K562 treated with DMSO at 1 percent for 24 hours (cell line): ENCODE data around the gene SPINT2. TPM values are rescaled to one million over a fixed set of nuclear protein-coding genes. Genes with fewer than 3 reads are reported as not detected.

Experiments used
- total RNA-seq: library from RNA; unstranded; fragments of 300-600 nt; gene quantifications from 2 replicates; pipeline ENCODE4 v1.2.3, GENCODE V29; 2022; ENCODE audit warnings: low read depth; ENCODE audit not compliant: insufficient read depth

The SPINT2 gene, protein sequence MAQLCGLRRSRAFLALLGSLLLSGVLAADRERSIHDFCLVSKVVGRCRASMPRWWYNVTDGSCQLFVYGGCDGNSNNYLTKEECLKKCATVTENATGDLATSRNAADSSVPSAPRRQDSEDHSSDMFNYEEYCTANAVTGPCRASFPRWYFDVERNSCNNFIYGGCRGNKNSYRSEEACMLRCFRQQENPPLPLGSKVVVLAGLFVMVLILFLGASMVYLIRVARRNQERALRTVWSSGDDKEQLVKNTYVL
- total RNA-seq = 0.75 TPM in 1 of 2 replicates, not detected in the other

DNA sequence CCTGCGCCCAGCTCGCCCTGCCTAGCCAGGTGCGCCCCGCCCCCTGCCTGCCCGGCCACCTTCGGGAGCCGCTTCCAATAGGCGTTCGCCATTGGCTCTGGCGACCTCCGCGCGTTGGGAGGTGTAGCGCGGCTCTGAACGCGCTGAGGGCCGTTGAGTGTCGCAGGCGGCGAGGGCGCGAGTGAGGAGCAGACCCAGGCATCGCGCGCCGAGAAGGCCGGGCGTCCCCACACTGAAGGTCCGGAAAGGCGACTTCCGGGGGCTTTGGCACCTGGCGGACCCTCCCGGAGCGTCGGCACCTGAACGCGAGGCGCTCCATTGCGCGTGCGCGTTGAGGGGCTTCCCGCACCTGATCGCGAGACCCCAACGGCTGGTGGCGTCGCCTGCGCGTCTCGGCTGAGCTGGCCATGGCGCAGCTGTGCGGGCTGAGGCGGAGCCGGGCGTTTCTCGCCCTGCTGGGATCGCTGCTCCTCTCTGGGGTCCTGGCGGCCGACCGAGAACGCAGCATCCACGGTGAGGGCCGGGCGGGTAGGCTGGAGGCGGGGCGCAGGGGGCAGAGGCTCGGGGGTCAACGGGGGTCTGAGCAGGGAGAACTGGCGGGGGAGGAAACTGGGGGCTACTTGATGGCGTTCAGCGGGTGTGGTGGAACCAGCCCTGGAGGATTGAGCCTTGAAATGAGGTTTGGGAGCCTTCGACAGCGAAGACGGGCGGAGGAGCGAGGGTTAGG, at the start of gene SPINT2:
SPINT2 (plus strand) TSS at position 88 of the 727 bp plus-strand sequence; CDS start at position 408, 320 bp downstream.

DNA sequence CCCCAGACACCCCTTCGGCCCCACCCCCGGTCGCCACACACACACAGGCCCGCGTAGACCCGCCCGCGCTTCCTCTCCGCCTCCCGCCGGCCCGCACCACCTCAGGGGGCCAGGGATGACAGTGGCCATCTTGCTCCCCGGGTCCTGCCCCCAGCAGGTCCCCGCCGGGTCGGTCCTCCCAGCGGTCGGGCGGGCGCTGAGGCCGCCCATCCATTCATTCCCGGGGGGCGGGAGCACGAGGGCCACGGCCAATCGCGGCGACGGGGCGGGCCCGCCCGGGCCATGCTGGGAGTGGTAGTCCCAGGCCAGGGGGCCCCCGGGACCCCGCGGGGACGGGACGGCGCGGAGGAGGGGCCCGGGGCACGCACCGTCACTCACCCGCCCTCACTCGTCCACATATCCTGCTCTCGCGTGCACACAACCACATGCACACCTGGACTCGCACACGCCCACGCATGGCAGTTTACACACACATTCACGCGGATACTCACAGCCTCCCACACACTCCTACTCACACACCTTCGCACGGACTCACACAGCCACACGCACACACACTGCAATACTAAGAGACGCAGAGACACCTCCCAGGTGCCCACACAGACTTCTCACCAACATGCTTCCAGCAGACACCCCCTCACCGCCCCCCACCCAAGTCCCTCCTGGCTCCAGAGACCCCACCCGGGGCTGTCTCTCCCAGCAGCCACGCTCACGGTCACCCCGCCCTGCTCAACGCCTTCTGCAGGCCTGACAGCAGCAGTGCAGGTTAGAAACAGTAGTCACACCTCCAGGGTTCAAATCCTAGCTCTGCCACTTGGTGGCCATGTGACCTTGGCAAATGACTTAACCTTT, 40.1 kb upstream of the SPINT2 start, which contains the start of gene DPF1:
DPF1 (minus strand) TSS at position 209 of the 849 bp plus-strand sequence; CDS start at position 129, 80 bp downstream.

DNA sequence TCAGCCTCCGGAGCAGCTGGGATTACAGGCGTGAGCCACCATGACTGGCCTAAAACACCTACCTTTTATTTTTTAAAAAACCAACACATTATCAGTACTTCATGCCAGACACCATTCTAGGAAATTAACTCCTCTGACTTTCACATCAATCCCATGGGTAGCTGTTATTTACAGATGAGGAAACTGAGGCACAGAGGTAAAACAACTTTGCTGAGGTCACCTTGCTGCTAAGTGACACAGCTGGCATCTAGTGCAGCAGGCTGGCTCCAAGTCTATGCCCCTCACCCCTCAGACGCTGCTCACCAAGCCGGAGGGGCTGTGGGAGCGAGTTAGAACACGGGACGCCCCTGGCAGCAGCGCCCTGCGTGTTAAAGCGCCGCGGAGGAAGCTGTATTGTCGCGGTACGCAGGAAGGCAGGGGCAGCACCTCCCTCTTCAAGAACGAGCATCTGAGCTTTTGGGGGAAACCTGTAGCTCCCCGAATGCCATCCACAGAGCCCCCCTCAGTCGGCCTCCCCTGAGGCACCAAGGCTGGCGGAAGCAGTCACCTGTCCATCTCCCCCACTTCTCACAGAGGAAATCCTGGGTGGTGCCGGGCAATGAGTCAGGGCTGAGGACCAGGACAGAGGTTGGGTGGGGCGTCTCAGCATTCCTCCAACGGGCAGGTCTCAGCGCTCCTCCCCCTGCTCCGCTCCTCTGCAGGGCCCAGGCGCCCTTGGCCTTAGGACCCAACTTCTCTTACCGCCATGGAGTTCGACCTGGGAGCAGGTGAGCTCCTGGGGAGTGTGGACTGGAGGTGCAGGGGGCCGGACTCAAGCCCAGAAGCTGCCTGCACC, 39.4 kb downstream of the SPINT2 start, which contains the start of gene C19orf33:
C19orf33 (plus strand) TSS at position 735 of the 835 bp plus-strand sequence; CDS start at position 746, 11 bp downstream.

DNA sequence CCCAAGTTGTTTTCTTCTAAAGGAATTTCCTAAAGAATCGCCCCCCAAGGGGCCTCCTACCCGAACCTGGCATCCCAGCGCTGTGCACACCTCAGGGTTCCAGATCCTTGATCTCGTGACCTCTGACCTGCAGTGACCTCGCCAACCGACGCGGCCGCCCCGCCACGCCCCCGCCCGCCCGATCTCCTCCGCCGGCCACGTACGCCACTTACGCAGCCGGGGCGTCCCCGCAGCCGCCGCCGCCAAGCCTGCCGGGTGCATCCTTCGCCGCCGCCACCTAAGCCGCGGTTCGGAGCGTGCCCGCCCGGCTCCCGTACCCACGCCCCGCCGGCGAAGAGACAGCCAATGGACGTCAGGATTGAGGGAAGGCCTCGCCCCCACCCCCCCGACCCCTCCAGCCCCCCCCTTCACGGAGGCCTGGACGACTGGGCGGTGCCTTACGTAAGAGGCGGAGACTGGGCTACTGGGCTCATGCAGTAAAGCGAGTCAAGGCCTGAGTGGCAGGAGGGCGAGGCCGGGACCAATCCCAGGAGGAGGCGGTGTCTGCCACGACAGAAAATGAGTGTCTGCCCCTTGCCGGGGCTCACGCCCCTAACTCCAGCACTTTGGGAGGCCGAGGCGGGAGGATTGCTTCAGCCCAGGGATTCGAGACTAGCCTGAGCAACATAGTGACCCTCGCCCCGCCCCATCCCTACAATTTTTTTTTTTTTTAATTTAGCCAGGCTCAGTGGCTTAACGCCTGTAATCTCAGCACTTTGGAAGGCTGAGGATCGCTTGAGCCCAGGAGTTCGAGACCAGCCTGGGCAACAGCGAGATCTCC, 51.5 kb downstream of the SPINT2 start, which contains the start of gene YIF1B:
YIF1B (minus strand) TSS at position 291 of the 820 bp plus-strand sequence; CDS start at position 261, 30 bp downstream.

DNA sequence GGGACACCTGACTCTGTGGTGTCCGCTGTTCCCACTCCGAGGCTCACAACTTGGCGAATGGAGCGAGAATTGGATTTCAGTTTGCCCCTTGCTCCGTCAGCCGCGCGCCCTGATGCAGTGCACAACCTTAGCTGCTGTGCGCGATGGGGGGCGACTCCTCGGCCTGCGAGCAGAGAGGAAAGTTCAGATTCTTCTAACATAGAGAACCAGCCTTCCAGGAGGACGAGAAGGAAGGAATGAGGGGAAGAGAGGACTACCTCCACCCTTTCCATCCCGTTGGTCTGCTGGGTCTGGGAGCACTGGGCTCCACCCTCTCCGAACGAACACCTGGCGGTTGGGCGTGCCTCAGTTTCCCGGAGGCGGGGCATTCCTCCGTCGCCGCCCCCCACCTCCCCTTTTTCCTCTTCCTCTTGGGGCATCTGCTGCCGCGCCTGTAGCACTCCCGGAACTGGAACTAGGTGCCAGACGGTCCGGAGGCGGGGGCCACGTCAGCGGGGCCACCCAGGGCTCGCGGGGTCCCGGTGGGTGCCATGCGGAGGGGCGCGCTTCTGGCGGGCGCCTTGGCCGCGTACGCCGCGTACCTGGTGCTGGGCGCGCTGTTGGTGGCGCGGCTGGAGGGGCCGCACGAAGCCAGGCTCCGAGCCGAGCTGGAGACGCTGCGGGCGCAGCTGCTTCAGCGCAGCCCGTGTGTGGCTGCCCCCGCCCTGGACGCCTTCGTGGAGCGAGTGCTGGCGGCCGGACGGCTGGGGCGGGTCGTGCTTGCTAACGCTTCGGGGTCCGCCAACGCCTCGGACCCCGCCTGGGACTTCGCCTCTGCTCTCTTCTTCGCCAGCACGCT, 55.3 kb downstream of the SPINT2 start, which contains the start of gene KCNK6:
KCNK6 (plus strand) TSS at position 425 of the 838 bp plus-strand sequence; CDS start at position 531, 106 bp downstream.

Other genes starting within 250 kb of the SPINT2 start
- gene DPF1, start 40.4 kb upstream of the SPINT2 start, total RNA-seq = 2.8 and 3.0 TPM in 2 replicates
- gene PPP1R14A, start 8.2 kb upstream of the SPINT2 start, total RNA-seq = 60.5 and 72.2 TPM in 2 replicates
- not detected in 2 replicates for gene C19orf33, start 39.7 kb downstream of the SPINT2 start, total RNA-seq
- gene YIF1B, start 51.4 kb downstream of the SPINT2 start, total RNA-seq = 377 and 406 TPM in 2 replicates
- gene KCNK6, start 55.3 kb downstream of the SPINT2 start, total RNA-seq = 0.13 and 0.29 TPM in 2 replicates
- gene CATSPERG, start 71.3 kb downstream of the SPINT2 start, total RNA-seq = 0.87 TPM in 1 of 2 replicates, not detected in the other
- 395 and 440 TPM in 2 replicates for gene PSMD8, start 110.0 kb downstream of the SPINT2 start, total RNA-seq
- 0.65 and 2.0 TPM in 2 replicates for gene GGN, start 123.5 kb downstream of the SPINT2 start, total RNA-seq
- 1.3 and 1.7 TPM in 2 replicates for gene SPRED3, start 124.1 kb downstream of the SPINT2 start, total RNA-seq
- gene FAM98C, start 138.5 kb downstream of the SPINT2 start, total RNA-seq = 44.4 and 47.5 TPM in 2 replicates
- 18.2 and 20.0 TPM in 2 replicates for gene RASGRP4, start 161.6 kb downstream of the SPINT2 start, total RNA-seq
- gene RYR1, start 169.1 kb downstream of the SPINT2 start, total RNA-seq = 1.7 and 2.9 TPM in 2 replicates